Spleen (tissue), 11 donors: ENCODE measurements around the gene FAM241A. TPM values are rescaled to one million over a fixed set of nuclear protein-coding genes. Genes with fewer than 3 reads are reported as not detected.
"Not testable (repeated sequence)": the region's sequence is repeated elsewhere in the genome, so short reads cannot be mapped to it uniquely, and the experiment has no call there.

ENCODE experiments used
- DNase-seq: peaks from one replicate; pipeline ENCODE4 v3.0.0-alpha.2; 2020
- H3K27ac ChIP-seq, 8 donors: fragments of 200-600 bp; sonication (generic) in 7 of 8; 1 replicate in 4 of 8; 2 replicates in 4 of 8; pipeline versions ENCODE4 v1.5.0 to v1.8.0; 2016 to 2021; ENCODE audit warnings: inconsistent platforms in 4 of 8, mild to moderate bottlenecking in 4 of 8, moderate library complexity in 1 of 8
- H3K27me3 ChIP-seq, 7 donors: fragments of 200-600 bp; sonication (generic) in 6 of 7; replicated peaks in 1 of 7; 1 replicate in 4 of 7; 2 replicates in 3 of 7; pipeline versions ENCODE4 v1.5.0 to v1.8.0; 2016 to 2021; ENCODE audit warnings: inconsistent platforms in 3 of 7, mild to moderate bottlenecking in 1 of 7
- H3K36me3 ChIP-seq, 6 donors: fragments of 200-600 bp; sonication (generic) in 5 of 6; 1 replicate in 4 of 6; 2 replicates in 2 of 6; pipeline versions ENCODE4 v1.5.0 to v1.8.0; 2016 to 2021; ENCODE audit warnings: inconsistent platforms in 2 of 6
- H3K4me1 ChIP-seq, 6 donors: fragments of 200-600 bp; sonication (generic) in 5 of 6; 1 replicate in 3 of 6; 2 replicates in 3 of 6; pipeline versions ENCODE4 v1.5.0 to v1.8.0; 2016 to 2021; ENCODE audit warnings: inconsistent platforms in 3 of 6
- H3K4me3 ChIP-seq, 8 donors: fragments of 200-600 bp; sonication (generic) in 7 of 8; 1 replicate in 4 of 8; 2 replicates in 4 of 8; pipeline versions ENCODE4 v1.5.0 to v1.8.0; 2016 to 2021; ENCODE audit warnings: inconsistent platforms in 4 of 8, mild to moderate bottlenecking in 4 of 8, moderate library complexity in 2 of 8
- H3K9me3 ChIP-seq, 8 donors: fragments of 200-600 bp; sonication (generic) in 7 of 8; 1 replicate in 4 of 8; 2 replicates in 4 of 8; pipeline versions ENCODE4 v1.5.0 to v1.8.0; 2016 to 2021; ENCODE audit warnings: inconsistent platforms in 4 of 8
- CTCF ChIP-seq, 11 experiments: fragments of 200-600 bp in 7 of 11; fragments of 450-650 bp in 4 of 11; sonication (generic) in 4 of 11; IDR thresholded peaks in 8 of 11; conservative IDR thresholded peaks in 3 of 11; 1 replicate in 7 of 11; 2 replicates in 4 of 11; pipeline versions ENCODE4 v1.4.0 to v1.8.0; 2016 to 2021; ENCODE audit warnings: antibody characterized with exemption in 11 of 11, inconsistent platforms in 4 of 11, mild to moderate bottlenecking in 1 of 11
- POLR2A ChIP-seq, 3 donors: fragments of 450-650 bp; IDR thresholded peaks; one replicate each; pipeline ENCODE4 v1.5.1; 2017; ENCODE audit warnings: antibody characterized with exemption in 3 of 3, mild to moderate bottlenecking in 1 of 3
- POLR2AphosphoS5 ChIP-seq, 3 donors: sonication (generic); formaldehyde crosslinking; IDR thresholded peaks; one replicate each; pipeline ENCODE4 v1.5.1; 2017; ENCODE audit warnings: antibody characterized with exemption in 3 of 3
- WGBS, 5 donors: extraction: QIAGEN DNeasy Blood & Tissue Kit in 3 of 5; methylation state at CpG; one replicate each; pipeline versions ENCODE4 v1.1.5 to v1.1.7; 2013 to 2018; 5-methylcytosine and 5-hydroxymethylcytosine counted together
- intact Hi-C: fragments of 100-400 bp; cut with DNase I; formaldehyde crosslinking; loops from one replicate; pipeline ENCODE4 v1.15.0; 2023; ENCODE audit warnings: low total_unique reads
- polyA plus RNA-seq, 3 donors: library from polyadenylated mRNA; stranded (reverse); fragments of 200-250 nt; gene quantifications; one replicate each; pipeline ENCODE4 v1.2.1, GENCODE V29; 2013
- total RNA-seq, 7 donors: library from RNA; depleted of rRNA in 3 of 7; stranded (reverse); fragments of >200 nt in 3 of 7; fragmentation: NEBNext Ultra II Directional in 4 of 7; extraction: Animal tissue kit (Norgen Biotek cat#: 25700) in 4 of 7; gene quantifications; one replicate each; pipeline versions ENCODE4 v1.1.0 to v1.2.1, GENCODE V29; 2016 to 2021
- donor health status: healthy with polysubstance abuse.
- donor health status: DM: no; HTN: no; CAD: no; lungs with moderate emphysema.
- donor health status: DM: no; HTN: no; CAD: no.
- donor health status: Bipolar disorder and iron deficiency.
- donor health status: healthy.
- donor health status: DM: no; HTN: no; CAD: no.
- donor health status: DM: yes; HTN: yes; CAD: no.

FAM241A gene
- total and polyA plus RNA-seq, 10 donors = 1.7 to 6.0 (median 3.3) TPM

GRCh38 chr4:112173593-112174558 is 28.6 kb downstream of the FAM241A start:
- Histone ChIP-seq H3K27me3 (no peaks in the 10 kb centered on the region), H3K27ac (no peak overlapping the region), H3K9me3 (no peaks in the 10 kb centered on the region), H3K4me3 (no peak overlapping the region), H3K36me3 (no peaks in the 10 kb centered on the region), H3K4me1 (peaks cover 0 to 13% (median 0%) of the 10 kb centered on the region in 6 donors)
- no peak for DNase-seq
- TF ChIP-seq POLR2A (IDR thresholded peaks at IDR 0.05) = no peak
- WGBS, 5 donors = 77 to 93% (median 80%) methylated on average over 8 of the region's 8 CpGs
- intact Hi-C loops = no loop called here

GRCh38 chr4:112175840-112176239 is 30.6 kb downstream of the FAM241A start:
- no peak overlapping the region for H3K27ac ChIP-seq

GRCh38 chr4:112176596-112176995 is 31.3 kb downstream of the FAM241A start:
- Histone ChIP-seq H3K4me3 (no peak overlapping the region), H3K27me3 (no peaks in the 10 kb centered on the region), H3K9me3 (no peaks in the 10 kb centered on the region), H3K36me3 (no peaks in the 10 kb centered on the region), H3K27ac (no peak overlapping the region), H3K4me1 (peaks cover 0 to 8% (median 0%) of the 10 kb centered on the region in 6 donors)
- intact Hi-C loops = no loop called here
- no peak for DNase-seq
- WGBS, 5 donors = 28 to 41% (median 33%) methylated on average over 2 of the region's 2 CpGs
- TF ChIP-seq CTCF (IDR thresholded peaks at IDR 0.05 in 8 of 11, conservative IDR thresholded peaks at IDR 0.05 in 3 of 11) (no peak), POLR2A (IDR thresholded peaks at IDR 0.05) (no peak), POLR2AphosphoS5 (IDR thresholded peaks at IDR 0.05) (no peak)

More at GRCh38 chr4:112175840-112176239, 30.6 kb downstream of the FAM241A start:
- H3K9me3 ChIP-seq = no peaks in the 10 kb centered on the region
- H3K4me1 ChIP-seq = peaks cover 0 to 9% (median 0%) of the 10 kb centered on the region in 6 donors
- H3K27me3 ChIP-seq = no peaks in the 10 kb centered on the region
- no peak overlapping the region for H3K4me3 ChIP-seq
- DNase-seq = no peak
- intact Hi-C loops = no loop called here
- H3K36me3 ChIP-seq = no peaks in the 10 kb centered on the region
- TF ChIP-seq POLR2AphosphoS5 (IDR thresholded peaks at IDR 0.05) (no peak), POLR2A (IDR thresholded peaks at IDR 0.05) (no peak), CTCF (IDR thresholded peaks at IDR 0.05 in 8 of 11, conservative IDR thresholded peaks at IDR 0.05 in 3 of 11) (no peak)
- 81 to 86% (median 85%) methylated on average over 4 of the region's 4 CpGs for WGBS, 5 donors

GRCh38 chr4:112178741-112179140 is 33.5 kb downstream of the FAM241A start:
- H3K4me1 ChIP-seq, H3K9me3 ChIP-seq, DNase-seq, H3K27ac ChIP-seq, H3K36me3 ChIP-seq, H3K27me3 ChIP-seq, H3K4me3 ChIP-seq, intact Hi-C loops: not testable (repeated sequence)
- WGBS, 5 donors = 79 to 92% (median 88%) methylated on average over 3 of the region's 3 CpGs

GRCh38 chr4:112181358-112182000 is 36.2 kb downstream of the FAM241A start:
- H3K36me3 ChIP-seq = peaks cover 0 to under 1% (median 0%) of the 10 kb centered on the region in 6 donors
- intact Hi-C loops = no loop called here
- H3K27ac ChIP-seq = no peak overlapping the region
- no peaks in the 10 kb centered on the region for H3K9me3 ChIP-seq
- no peak for TF ChIP-seq CTCF (IDR thresholded peaks at IDR 0.05 in 8 of 11, conservative IDR thresholded peaks at IDR 0.05 in 3 of 11)
- TF ChIP-seq POLR2A (IDR thresholded peaks at IDR 0.05) = no peak
- no peak for TF ChIP-seq POLR2AphosphoS5 (IDR thresholded peaks at IDR 0.05)
- no peaks in the 10 kb centered on the region for H3K4me1 ChIP-seq
- H3K4me3 ChIP-seq = no peak overlapping the region
- no peak for DNase-seq
- H3K27me3 ChIP-seq = no peaks in the 10 kb centered on the region
- WGBS, 5 donors = 75 to 85% (median 83%) methylated on average over 3 of the region's 3 CpGs
